Measurements from ENCODE around the gene CCL25. TPM values are rescaled to one million over a fixed set of nuclear protein-coding genes. Genes with fewer than 3 reads are reported as not detected.

Gene CCL25
- total RNA-seq, 1 experiment from 2014 or later: not detected

GRCh38 chr19:8080832-8081231 lies 28.3 kb downstream of the CCL25 start:
- H3K9ac ChIP-seq (ENCODE audit: low read length): no peak overlapping the region
- no peaks in the 10 kb centered on the region for H4K20me1 ChIP-seq (ENCODE audit: insufficient read depth)
- RAD21 ChIA-PET (ENCODE audit: low non-redundant PET in 1 of 2, low total read pairs in 2 of 2, uncharacterized antibody in 2 of 2, unreplicated experiment in 2 of 2): no interaction called here
- H2AFZ ChIP-seq (ENCODE audit: low read depth, low read length, poor library complexity, severe bottlenecking): no peak overlapping the region
- no peak for ATAC-seq
- no peak overlapping the region for H3K27ac ChIP-seq (ENCODE audit: low read depth, low read length)
- no peak for DNase-seq (ENCODE audit: low read depth, low spot score)
- intact Hi-C loops (cut with micrococcal nuclease): no loop called here
- no TSS peak for BruUV-seq (replicated peaks)
- no peaks in the 10 kb centered on the region for H3K9me2 ChIP-seq (ENCODE audit: insufficient read depth)
- H3K36me3 ChIP-seq (ENCODE audit: control insufficient read depth in 1 of 2, insufficient read depth in 2 of 2, low read length in 2 of 2): no peaks in the 10 kb centered on the region
- TF ChIP-seq FOSL1 (IDR thresholded peaks at IDR 0.05; ENCODE audit: low read depth): no peak
- TF ChIP-seq RAD21 (IDR thresholded peaks at IDR 0.05; ENCODE audit: low read depth): no peak
- TF ChIP-seq SP1 (IDR thresholded peaks at IDR 0.05; ENCODE audit: low read depth): no peak
- TF ChIP-seq ZNF274 (IDR thresholded peaks at IDR 0.05; ENCODE audit: low read depth, low read length): no peak
- TF ChIP-seq EZH2phosphoT487 (IDR thresholded peaks at IDR 0.05; ENCODE audit: borderline replicate concordance): no peak
- TF ChIP-seq ELF1 (IDR thresholded peaks at IDR 0.05; ENCODE audit: borderline replicate concordance, low read depth): no peak
- TF ChIP-seq SIN3A (IDR thresholded peaks at IDR 0.05; ENCODE audit: low read depth): no peak
- no peak for TF ChIP-seq ZBTB33 (IDR thresholded peaks at IDR 0.05; ENCODE audit: extremely low read depth, insufficient replicate concordance, low read length)
- TF ChIP-seq POLR2A (IDR thresholded peaks at IDR 0.05; ENCODE audit: borderline replicate concordance, extremely low read depth, insufficient read depth, insufficient read length): no peak
- TF ChIP-seq YY1 (IDR thresholded peaks at IDR 0.05; ENCODE audit: extremely low read depth, insufficient replicate concordance, low read depth, low read length): no peak
- TF ChIP-seq CBX3 (IDR thresholded peaks at IDR 0.05; ENCODE audit: low read depth): no peak
- H3K27me3 ChIP-seq (ENCODE audit: insufficient read depth, low read length): no peaks in the 10 kb centered on the region
- no peaks in the 10 kb centered on the region for H3K9me3 ChIP-seq (ENCODE audit: control insufficient read depth in 1 of 2, insufficient read depth in 1 of 2, low read depth in 1 of 2, low read length in 2 of 2)
- H3K79me2 ChIP-seq (ENCODE audit: insufficient read depth, low read length): no peaks in the 10 kb centered on the region
- POLR2A ChIA-PET: no interaction called here
- CTCF ChIA-PET: no interaction called here
- peaks cover 3 to 10% of the 10 kb centered on the region in 2 experiments; a peak in 3 of 4 replicates for H3K4me1 ChIP-seq (ENCODE audit: control insufficient read depth in 1 of 2, insufficient read depth in 2 of 2, low read length in 2 of 2)
- no peak overlapping the region for H3K4me3 ChIP-seq (replicated peaks in 1 of 2; ENCODE audit: low read depth in 1 of 2, low read length in 2 of 2)
- no peak overlapping the region for H3K4me2 ChIP-seq (ENCODE audit: low read length)

Data from HCT116 (cell line).